ENCODE results near the gene AKAP6.

Gene AKAP6

GRCh38 chr14:32332415-32333316 lies 3.6 kb downstream of the AKAP6 start:
- H3K27ac ChIP-seq (ENCODE audit: low read length), result no peak overlapping the region
- no peaks in the 10 kb centered on the region for H3K27me3 ChIP-seq (ENCODE audit: insufficient read depth, low read length)
- no peaks in the 10 kb centered on the region for H3K36me3 ChIP-seq (ENCODE audit: insufficient read depth, low read depth, low read length)
- no peak overlapping the region for H3K9ac ChIP-seq (ENCODE audit: low read depth, low read length)
- H3K4me3 ChIP-seq (ENCODE audit: low read length), result no peak overlapping the region
- H3K9me3 ChIP-seq (ENCODE audit: insufficient read depth, low read depth, low read length), result no peaks in the 10 kb centered on the region
- H3K4me1 ChIP-seq (ENCODE audit: insufficient read depth, low read length), result peaks cover 9% of the 10 kb centered on the region; the same call in 1 of the 2 replicates

- no peaks in the 10 kb centered on the region for H3K9me3 ChIP-seq (ENCODE audit: insufficient read depth, low read depth, low read length)
- no peak overlapping the region for H3K9ac ChIP-seq (ENCODE audit: low read depth, low read length)
- no peaks in the 10 kb centered on the region for H3K27me3 ChIP-seq (ENCODE audit: insufficient read depth, low read length)
- H3K36me3 ChIP-seq (ENCODE audit: insufficient read depth, low read depth, low read length), result no peaks in the 10 kb centered on the region
- no peak overlapping the region for H3K4me3 ChIP-seq (ENCODE audit: low read length)
- H3K27ac ChIP-seq (ENCODE audit: low read length), result no peak overlapping the region
- H3K4me1 ChIP-seq (ENCODE audit: insufficient read depth, low read length), result 0 out of 2 replicates have a peak, but pooled peaks cover 6% of the 10 kb centered on the region
Measured at GRCh38 chr14:32336702-32337101, 7.6 kb downstream of the AKAP6 start.

GRCh38 chr14:32337759-32338158 lies 8.7 kb downstream of the AKAP6 start:
- no peak overlapping the region for H3K27ac ChIP-seq (ENCODE audit: low read length)
- peaks cover 14% of the 10 kb centered on the region; the same call in 1 of the 2 replicates for H3K4me1 ChIP-seq (ENCODE audit: insufficient read depth, low read length)
- H3K27me3 ChIP-seq (ENCODE audit: insufficient read depth, low read length), result no peaks in the 10 kb centered on the region
- H3K36me3 ChIP-seq (ENCODE audit: insufficient read depth, low read depth, low read length), result no peaks in the 10 kb centered on the region
- no peaks in the 10 kb centered on the region for H3K9me3 ChIP-seq (ENCODE audit: insufficient read depth, low read depth, low read length)
- no peak overlapping the region for H3K4me3 ChIP-seq (ENCODE audit: low read length)
- no peak overlapping the region for H3K9ac ChIP-seq (ENCODE audit: low read depth, low read length)

GRCh38 chr14:32339188-32339587 lies 10.1 kb downstream of the AKAP6 start:
- Histone ChIP-seq H3K27ac (ENCODE audit: low read length) (no peak overlapping the region), H3K9ac (ENCODE audit: low read depth, low read length) (no peak overlapping the region), H3K9me3 (ENCODE audit: insufficient read depth, low read depth, low read length) (no peaks in the 10 kb centered on the region), H3K36me3 (ENCODE audit: insufficient read depth, low read depth, low read length) (no peaks in the 10 kb centered on the region), H3K4me3 (ENCODE audit: low read length) (no peak overlapping the region), H3K27me3 (ENCODE audit: insufficient read depth, low read length) (no peaks in the 10 kb centered on the region), H3K4me1 (ENCODE audit: insufficient read depth, low read length) (peaks cover 18% of the 10 kb centered on the region; the same call in 1 of the 2 replicates)

- H3K4me1 ChIP-seq (ENCODE audit: insufficient read depth, low read length), result peaks cover 13% of the 10 kb centered on the region; the same call in 1 of the 2 replicates
- no peaks in the 10 kb centered on the region for H3K9me3 ChIP-seq (ENCODE audit: insufficient read depth, low read depth, low read length)
- H3K9ac ChIP-seq (ENCODE audit: low read depth, low read length), result no peak overlapping the region
- no peak overlapping the region for H3K27ac ChIP-seq (ENCODE audit: low read length)
- H3K4me3 ChIP-seq (ENCODE audit: low read length), result no peak overlapping the region
- no peaks in the 10 kb centered on the region for H3K27me3 ChIP-seq (ENCODE audit: insufficient read depth, low read length)
- no peaks in the 10 kb centered on the region for H3K36me3 ChIP-seq (ENCODE audit: insufficient read depth, low read depth, low read length)
Measured at GRCh38 chr14:32341947-32342846, 13.1 kb downstream of the AKAP6 start.

- Histone ChIP-seq H3K9me3 (ENCODE audit: insufficient read depth, low read depth, low read length) (no peaks in the 10 kb centered on the region), H3K4me1 (ENCODE audit: insufficient read depth, low read length) (peaks cover 13% of the 10 kb centered on the region; the same call in 1 of the 2 replicates), H3K9ac (ENCODE audit: low read depth, low read length) (no peak overlapping the region), H3K4me3 (ENCODE audit: low read length) (no peak overlapping the region), H3K36me3 (ENCODE audit: insufficient read depth, low read depth, low read length) (no peaks in the 10 kb centered on the region), H3K27me3 (ENCODE audit: insufficient read depth, low read length) (no peaks in the 10 kb centered on the region), H3K27ac (ENCODE audit: low read length) (no peak overlapping the region)
Measured at GRCh38 chr14:32342847-32343194, 13.7 kb downstream of the AKAP6 start.

GRCh38 chr14:32343926-32344430 lies 14.9 kb downstream of the AKAP6 start:
- Histone ChIP-seq H3K4me1 (ENCODE audit: insufficient read depth, low read length) (peaks cover 13% of the 10 kb centered on the region; the same call in 1 of the 2 replicates), H3K9ac (ENCODE audit: low read depth, low read length) (no peak overlapping the region), H3K9me3 (ENCODE audit: insufficient read depth, low read depth, low read length) (no peaks in the 10 kb centered on the region), H3K4me3 (ENCODE audit: low read length) (no peak overlapping the region), H3K27me3 (ENCODE audit: insufficient read depth, low read length) (no peaks in the 10 kb centered on the region), H3K36me3 (ENCODE audit: insufficient read depth, low read depth, low read length) (no peaks in the 10 kb centered on the region), H3K27ac (ENCODE audit: low read length) (no peak overlapping the region)

- Histone ChIP-seq H3K27ac (ENCODE audit: low read length) (no peak overlapping the region), H3K9ac (ENCODE audit: low read depth, low read length) (no peak overlapping the region), H3K36me3 (ENCODE audit: insufficient read depth, low read depth, low read length) (no peaks in the 10 kb centered on the region), H3K9me3 (ENCODE audit: insufficient read depth, low read depth, low read length) (no peaks in the 10 kb centered on the region), H3K4me3 (ENCODE audit: low read length) (no peak overlapping the region), H3K4me1 (ENCODE audit: insufficient read depth, low read length) (peaks cover 13% of the 10 kb centered on the region; the same call in 1 of the 2 replicates), H3K27me3 (ENCODE audit: insufficient read depth, low read length) (no peaks in the 10 kb centered on the region)
Measured at GRCh38 chr14:32345311-32345791, 16.3 kb downstream of the AKAP6 start.

- Histone ChIP-seq H3K9ac (ENCODE audit: low read depth, low read length) (no peak overlapping the region), H3K27ac (ENCODE audit: low read length) (no peak overlapping the region), H3K27me3 (ENCODE audit: insufficient read depth, low read length) (no peaks in the 10 kb centered on the region), H3K36me3 (ENCODE audit: insufficient read depth, low read depth, low read length) (no peaks in the 10 kb centered on the region), H3K9me3 (ENCODE audit: insufficient read depth, low read depth, low read length) (no peaks in the 10 kb centered on the region), H3K4me1 (ENCODE audit: insufficient read depth, low read length) (no peaks in the 10 kb centered on the region), H3K4me3 (ENCODE audit: low read length) (no peak overlapping the region)
Measured at GRCh38 chr14:32349322-32349721, 20.2 kb downstream of the AKAP6 start.

GRCh38 chr14:32350020-32350419 lies 20.9 kb downstream of the AKAP6 start:
- no peak overlapping the region for H3K27ac ChIP-seq (ENCODE audit: low read length)

GRCh38 chr14:32352631-32353030 lies 23.5 kb downstream of the AKAP6 start:
- H3K27me3 ChIP-seq (ENCODE audit: insufficient read depth, low read length), result no peaks in the 10 kb centered on the region
- H3K9ac ChIP-seq (ENCODE audit: low read depth, low read length), result no peak overlapping the region
- no peak overlapping the region for H3K27ac ChIP-seq (ENCODE audit: low read length)
- no peaks in the 10 kb centered on the region for H3K36me3 ChIP-seq (ENCODE audit: insufficient read depth, low read depth, low read length)
- no peak overlapping the region for H3K4me3 ChIP-seq (ENCODE audit: low read length)
- no peaks in the 10 kb centered on the region for H3K4me1 ChIP-seq (ENCODE audit: insufficient read depth, low read length)
- no peaks in the 10 kb centered on the region for H3K9me3 ChIP-seq (ENCODE audit: insufficient read depth, low read depth, low read length)

More at GRCh38 chr14:32350020-32350419, 20.9 kb downstream of the AKAP6 start:
- no peak overlapping the region for H3K9ac ChIP-seq (ENCODE audit: low read depth, low read length)
- no peaks in the 10 kb centered on the region for H3K36me3 ChIP-seq (ENCODE audit: insufficient read depth, low read depth, low read length)
- no peaks in the 10 kb centered on the region for H3K4me1 ChIP-seq (ENCODE audit: insufficient read depth, low read length)
- no peaks in the 10 kb centered on the region for H3K27me3 ChIP-seq (ENCODE audit: insufficient read depth, low read length)
- no peaks in the 10 kb centered on the region for H3K9me3 ChIP-seq (ENCODE audit: insufficient read depth, low read depth, low read length)
- H3K4me3 ChIP-seq (ENCODE audit: low read length), result no peak overlapping the region

Measured in iPS-20b (cell line).